Astrocyte of the hippocampus (primary cell): ENCODE data around the gene RAB11B.
A peak's percentile ranks its signal among the peaks of the same experiment; 100 is the strongest.
"Not testable (repeated sequence)": the region's sequence is repeated elsewhere in the genome, so short reads cannot be mapped to it uniquely, and the experiment has no call there.

ENCODE experiments used
- DNase-seq: peaks from one replicate; pipeline ENCODE4 v3.0.0; 2011; ENCODE audit warnings: low read depth, low spot score

Gene RAB11B

DNA sequence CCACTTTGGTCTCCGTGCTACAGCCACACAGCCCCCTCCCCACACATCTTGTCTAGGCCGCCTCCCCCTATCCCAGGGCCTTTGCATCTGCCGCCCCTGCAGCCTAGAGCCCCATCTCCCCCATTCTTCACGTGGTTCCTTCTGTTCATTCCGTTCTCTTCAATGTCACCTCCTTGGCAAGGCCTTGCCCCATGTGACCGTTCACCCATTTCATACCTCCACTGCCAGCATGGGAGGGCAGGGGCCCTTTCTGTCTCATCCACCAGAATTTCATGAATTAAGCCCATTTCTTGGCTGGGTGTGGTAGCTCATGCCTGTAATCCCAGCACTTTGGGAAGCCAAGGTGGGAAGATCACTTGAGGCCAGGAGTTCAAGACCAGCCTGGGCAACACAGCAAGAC lies 38.9 kb downstream of the RAB11B start:
- no peak for DNase-seq

DNA sequence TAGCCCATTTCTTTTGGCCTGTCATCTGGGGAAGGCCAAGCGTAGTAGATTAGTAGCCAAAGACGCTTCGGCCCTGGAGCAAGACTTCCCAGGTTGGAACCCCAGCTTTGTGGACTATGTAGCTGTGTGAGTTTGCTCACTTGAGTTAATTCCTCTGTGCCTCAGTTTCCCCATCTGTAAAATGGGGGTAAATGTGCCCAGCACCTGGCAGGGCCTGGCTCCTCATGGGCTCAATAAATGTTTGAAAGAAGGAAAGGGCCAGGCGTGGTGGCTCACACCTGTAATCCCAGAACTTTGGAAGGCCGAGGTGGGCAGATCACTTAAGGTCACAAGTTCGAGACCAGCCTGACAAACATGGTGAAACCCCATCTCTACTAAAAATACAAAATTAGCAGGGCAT lies 39.7 kb downstream of the RAB11B start:
- DNase-seq = no peak

DNA sequence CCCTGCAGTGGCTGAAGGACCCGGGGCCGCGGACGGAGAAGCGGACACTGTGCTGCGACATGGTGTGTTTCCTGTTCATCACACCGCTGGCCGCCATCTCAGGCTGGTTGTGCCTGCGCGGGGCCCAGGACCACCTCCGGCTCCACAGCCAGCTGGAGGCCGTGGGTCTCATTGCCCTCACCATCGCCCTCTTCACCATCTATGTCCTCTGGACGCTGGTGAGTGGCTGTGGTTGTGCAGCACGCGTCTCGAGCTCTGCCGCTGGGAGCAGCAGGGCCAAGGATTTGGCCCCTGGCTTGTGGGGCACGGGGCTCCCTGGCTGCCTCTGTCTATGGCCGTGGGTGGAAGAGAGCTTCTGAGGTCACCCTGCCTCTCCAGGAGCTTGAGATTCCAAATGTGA lies 40.5 kb downstream of the RAB11B start:
- no peak for DNase-seq

DNA sequence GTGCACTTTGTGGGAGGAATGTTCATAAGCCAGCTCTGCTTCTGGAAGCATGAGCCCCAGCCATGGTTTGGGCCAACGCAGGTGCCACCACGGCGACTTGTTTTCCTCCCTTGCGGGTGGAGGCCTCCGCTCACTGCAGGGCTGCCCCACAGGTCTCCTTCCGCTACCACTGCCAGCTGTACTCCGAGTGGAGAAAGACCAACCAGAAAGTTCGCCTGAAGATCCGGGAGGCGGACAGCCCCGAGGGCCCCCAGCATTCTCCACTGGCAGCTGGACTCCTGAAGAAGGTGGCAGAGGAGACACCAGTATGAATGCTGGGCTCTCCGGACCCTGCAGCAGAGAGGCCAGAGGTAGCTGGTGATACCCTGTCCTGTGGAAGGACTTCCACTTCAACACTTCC lies 48.1 kb downstream of the RAB11B start:
- no peak for DNase-seq

DNA sequence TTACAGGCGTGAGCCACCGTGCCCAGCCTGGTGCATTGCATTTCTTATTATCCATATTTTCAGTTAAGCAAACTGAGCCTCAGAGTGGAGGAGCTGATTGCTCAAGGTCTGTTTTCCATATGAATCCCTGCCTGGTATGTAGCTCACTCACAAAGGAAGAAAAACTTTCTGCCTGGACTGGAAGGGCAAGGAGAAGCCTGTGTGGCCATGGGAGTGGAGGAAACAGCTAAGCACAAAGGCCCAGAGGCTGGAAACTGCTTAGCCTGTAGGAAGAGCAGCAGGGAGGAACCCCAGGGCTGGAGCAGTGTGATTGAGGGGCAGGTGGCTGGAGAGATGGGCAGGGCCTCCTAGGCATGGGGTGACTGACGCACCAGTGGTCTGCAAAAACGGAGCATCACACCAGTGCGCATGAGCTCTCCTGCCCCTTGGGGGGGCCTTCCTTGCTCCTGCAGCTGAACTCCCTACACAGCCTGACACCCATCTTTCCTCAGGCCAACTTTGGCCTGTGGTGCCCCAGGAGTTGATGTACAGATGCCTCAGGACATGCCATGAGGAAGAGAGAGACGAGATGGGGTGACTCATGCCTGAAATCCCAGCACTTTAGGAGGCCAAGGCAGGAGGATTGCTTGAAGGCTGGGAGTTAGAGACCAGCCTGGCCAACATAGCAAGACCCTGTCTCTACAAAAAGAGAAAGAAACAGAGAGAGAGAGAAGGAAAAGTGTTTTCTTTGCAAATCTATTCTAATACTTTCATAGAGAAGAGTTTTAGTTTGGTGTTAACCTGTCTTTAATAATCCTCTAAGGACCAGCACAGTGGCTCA lies 51.8 kb downstream of the RAB11B start:
- no peak for DNase-seq

DNA sequence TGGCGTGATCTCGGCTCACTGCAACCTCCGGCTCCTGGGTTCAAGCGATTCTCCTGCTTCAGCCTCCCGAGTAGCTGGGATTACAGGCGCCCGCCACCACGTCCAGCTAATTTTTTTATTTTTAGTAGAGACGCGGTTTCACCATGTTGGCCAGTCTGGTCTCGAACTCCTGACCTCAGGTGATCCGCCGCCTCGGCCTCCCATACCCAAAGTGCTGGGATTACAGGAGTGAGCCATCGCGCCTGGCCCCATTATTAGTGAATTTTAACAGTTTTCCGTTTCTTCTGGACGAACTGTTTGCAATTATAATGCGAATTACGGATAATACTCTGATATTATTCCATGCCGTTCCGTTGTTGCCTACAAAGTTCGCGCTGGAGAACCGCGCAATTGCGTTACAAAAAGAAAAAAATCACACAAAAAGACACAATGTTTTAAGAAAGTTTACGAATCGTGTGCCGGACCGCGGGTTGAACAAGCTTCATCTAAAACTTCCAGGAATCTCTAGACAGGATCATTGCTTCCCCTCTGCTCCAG lies 54.0 kb downstream of the RAB11B start:
- DNase-seq = not testable (repeated sequence)

DNA sequence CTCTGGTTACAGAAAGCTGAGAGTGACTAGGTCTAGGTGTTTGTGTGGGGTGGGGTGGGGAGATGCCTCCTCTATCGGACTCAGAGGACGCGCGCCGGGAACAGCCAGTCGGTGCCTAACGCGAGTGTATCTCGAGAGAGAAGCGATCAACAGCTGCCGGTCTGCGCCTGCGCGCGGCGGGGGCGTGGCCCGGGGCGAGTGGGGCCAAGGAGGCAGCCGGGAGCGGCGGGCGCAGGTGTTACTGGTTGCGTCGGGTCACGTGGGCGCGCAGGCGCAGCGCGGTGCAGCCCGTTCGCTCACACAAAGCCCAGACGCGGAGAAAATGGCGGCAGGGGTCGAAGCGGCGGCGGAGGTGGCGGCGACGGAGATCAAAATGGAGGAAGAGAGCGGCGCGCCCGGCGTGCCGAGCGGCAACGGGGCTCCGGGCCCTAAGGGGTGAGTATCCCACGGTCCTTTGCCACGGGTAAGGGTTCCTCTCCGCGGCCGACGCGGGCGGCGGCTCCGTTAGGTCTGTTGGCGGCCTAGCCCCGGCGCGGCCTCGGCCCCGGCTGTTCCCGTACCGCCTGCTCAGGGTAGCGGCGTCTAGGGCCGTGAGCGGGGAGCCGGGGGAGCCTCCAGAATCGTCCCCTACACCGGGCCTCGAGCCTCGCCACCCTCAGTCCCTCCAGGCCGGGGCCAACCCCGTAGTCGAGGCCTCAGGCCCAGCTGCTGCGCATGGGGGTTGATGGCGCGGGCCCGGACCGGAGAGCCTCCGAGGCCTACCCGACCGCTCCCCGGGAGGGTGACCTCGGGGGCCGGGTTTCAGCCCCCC lies 54.7 kb downstream of the RAB11B start, which contains the start of gene HNRNPM:
HNRNPM (plus strand) TSS at position 299 of the 811 bp plus-strand sequence; CDS start at position 323, 24 bp downstream.
- DNase-seq = peak; percentile 100

DNA sequence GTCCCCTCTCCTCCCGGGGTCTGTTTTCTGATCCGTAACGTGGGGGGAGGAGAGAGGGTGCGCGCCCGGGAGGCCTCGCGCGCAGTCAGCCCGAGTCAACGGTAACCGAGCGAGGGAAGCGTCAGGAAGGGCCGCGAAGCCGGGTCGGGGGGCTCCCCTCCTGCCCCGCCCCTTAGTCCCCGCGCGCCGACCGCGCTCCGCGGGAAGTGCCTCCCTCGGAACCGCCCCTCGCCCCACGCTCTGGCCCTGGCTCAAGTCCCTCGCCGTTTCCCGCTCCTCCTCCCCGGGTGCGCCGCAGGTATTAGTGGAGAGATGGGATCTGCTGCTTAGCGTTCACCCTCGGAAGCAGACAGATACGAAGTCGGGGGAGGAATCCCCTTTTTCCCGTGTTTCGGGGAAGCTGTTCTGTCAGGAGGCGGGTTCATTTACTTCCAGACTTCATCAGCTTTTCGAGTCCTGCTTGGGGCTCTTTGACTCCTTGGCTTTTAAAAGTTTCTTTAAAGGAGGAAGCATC lies 55.4 kb downstream of the RAB11B start:
- DNase-seq = peak; percentile 67

DNA sequence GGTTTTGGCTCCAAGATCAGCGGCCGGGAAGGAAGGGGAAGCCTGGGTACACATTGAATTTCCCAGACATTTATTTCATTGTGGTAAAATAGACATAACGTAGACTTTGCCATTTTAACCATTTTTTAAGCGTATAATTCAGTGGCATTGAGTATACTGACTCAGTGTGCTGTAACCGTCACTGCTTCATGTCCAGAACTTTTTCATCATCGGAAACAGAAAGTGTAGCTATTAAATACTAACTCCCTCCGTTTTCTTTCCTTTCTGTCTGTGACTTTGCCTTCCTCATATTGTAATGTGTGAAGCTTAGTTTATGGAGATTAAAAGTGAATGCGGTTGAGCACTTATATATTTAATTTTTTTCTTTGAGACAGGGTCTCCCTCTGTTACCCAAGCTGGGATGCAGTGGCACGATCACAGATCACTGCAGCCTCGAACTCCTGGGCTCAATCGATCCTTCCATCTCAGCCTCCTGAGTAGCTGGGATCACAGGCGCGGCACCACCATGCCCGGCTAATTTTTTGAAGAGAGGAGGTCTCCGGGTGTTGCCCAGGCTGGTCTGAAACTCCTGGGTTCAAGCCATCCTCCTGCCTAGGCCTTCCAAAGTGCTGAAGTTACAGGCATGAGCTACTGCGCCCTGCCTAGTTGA lies 56.0 kb downstream of the RAB11B start:
- DNase-seq = no peak

DNA sequence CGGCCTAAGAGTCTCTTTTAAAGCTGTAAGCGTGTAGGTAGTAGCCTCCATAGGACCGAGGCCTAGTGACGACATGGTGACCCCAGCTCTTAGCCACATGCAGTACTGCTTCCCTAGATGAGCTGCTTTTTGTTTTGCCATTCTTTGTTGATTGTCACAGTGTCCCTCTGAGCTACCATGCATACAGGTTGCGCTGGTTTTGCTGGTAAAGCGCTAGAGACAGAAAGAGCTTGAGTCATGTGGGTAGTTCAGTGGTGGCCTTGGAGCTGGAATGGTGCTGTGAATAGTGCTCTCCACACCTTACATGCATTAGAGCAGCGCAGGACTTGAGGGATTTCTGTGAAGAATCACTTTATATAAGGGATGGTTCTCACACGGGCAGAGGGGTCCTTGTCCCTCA lies 59.7 kb downstream of the RAB11B start:
- DNase-seq = no peak

DNA sequence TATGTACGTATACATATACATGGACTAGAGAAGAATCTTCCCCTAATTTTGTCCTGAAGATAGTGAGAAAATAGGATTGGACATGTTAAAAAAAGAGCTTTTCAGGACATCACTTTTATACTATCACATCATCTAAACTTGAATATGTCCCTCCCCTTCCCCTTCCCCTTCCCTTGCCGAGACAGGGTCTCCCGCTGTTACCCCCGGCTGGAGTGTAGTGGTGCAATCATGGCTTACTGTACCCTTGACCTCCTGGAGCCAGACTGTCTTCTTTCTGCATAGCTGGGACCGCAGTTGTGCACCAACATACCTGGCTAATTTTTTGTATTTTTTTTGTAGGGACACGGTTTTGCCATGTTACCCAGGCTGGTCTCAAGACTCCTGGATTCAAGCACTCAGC lies 61.2 kb downstream of the RAB11B start:
- no peak for DNase-seq

DNA sequence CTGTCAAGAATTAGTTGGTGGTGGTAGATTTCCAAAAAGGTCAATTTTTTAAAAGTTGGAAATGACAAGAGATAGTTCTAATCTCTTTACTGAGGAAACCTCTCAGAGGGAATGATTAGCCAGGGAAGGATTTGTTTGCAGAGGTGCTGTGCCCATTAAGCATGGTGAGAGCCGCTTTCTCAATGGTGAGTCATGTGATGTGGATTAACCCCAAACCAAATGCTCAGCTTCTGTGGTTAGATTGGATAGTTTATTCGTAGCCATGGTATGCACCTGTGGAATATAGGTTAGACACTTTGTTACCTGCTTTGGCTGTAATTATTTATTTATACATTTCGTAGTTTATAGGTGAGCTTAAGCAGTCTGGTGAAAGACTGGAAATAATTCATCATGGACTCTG lies 61.7 kb downstream of the RAB11B start:
- DNase-seq = peak; percentile 79

DNA sequence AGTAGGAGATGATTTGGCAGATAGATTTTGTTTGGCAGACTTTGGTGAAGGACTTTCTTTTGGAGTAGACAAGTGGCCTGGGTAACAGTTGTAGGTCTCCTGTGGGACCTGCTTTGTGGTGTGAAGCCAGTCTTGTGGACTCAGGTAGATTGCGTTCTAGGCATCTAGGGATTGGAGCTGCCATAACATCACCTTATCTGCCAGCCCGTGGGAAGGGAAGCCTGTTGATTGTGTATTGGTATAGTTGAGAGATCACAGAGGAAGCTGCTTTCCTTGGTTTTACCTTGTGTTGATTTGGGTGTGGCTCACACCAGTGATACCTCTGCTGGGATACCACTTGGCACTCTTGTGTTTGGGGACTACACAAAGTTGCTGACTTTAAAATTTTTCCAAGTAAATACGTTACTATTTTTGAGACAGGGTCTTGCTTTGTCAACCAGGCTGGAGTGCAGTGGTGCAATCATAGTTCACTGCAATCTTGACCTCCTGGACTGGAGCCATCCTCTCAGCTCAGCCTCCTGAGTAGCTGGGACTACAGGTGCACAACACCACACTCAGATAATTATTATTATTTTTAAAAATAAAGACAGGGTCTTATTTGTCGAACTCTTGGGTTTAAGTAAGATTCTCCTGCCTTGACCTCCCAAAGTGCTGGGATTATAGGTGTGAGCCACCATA lies 62.4 kb downstream of the RAB11B start:
- DNase-seq = no peak

DNA sequence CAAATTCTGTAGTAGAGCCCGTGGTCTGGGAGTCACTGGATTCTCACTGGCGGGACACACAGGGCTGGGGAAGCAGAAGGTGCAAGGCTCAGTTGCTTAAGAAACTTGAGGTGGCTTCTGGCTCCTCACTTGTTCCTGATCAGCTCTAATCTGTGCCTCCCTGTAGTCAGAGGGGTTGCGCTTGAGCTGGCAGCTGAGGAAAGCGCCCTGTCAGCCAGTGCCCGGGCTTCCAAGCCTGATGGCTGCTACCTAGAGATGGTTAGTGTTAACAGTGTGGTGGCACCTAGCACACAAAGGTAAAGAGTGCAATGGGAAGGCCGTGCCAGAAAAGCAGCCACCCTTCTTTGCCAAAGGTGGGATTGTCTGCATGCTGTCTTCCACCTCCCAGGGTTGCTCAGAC lies 63.5 kb downstream of the RAB11B start:
- DNase-seq = no peak
